ENCODE measurements around the gene EIF3A. TPM values are rescaled to one million over a fixed set of nuclear protein-coding genes. Genes with fewer than 3 reads are reported as not detected.
"Not testable (repeated sequence)": the region's sequence is repeated elsewhere in the genome, so short reads cannot be mapped to it uniquely, and the experiment has no call there.

The EIF3A gene
- polyA plus RNA-seq, 4 donors = 41.8 to 143 (median 52.8) TPM

GRCh38 chr10:119118231-119118630 is 37.6 kb upstream of the EIF3A start:
- Histone ChIP-seq H3K36me3 (ENCODE audit: control insufficient read depth in 3 of 3, insufficient read depth in 2 of 3, low read depth in 1 of 3, low read length in 3 of 3) (peaks cover 2 to 62% (median 6%) of the 10 kb centered on the region in 3 donors), H3K27ac (ENCODE audit: low read depth in 1 of 3, low read length in 2 of 3) (no peak overlapping the region), H3K27me3 (ENCODE audit: control insufficient read depth in 3 of 3, insufficient read depth in 3 of 3, low read length in 3 of 3) (no peaks in the 10 kb centered on the region), H3K9me3 (ENCODE audit: control insufficient read depth in 2 of 2, insufficient read depth in 1 of 2, low read depth in 1 of 2, low read length in 1 of 2) (no peaks in the 10 kb centered on the region), H3K4me3 (ENCODE audit: low read depth in 1 of 3, low read length in 3 of 3) (no peak overlapping the region), H3K4me1 (ENCODE audit: control insufficient read depth in 3 of 3, insufficient read depth in 2 of 3, low read depth in 1 of 3, low read length in 2 of 3) (peaks cover 0 to 19% (median 0%) of the 10 kb centered on the region in 3 donors)
- 92 to 95% (median 93%) methylated on average over 5 of the region's 5 CpGs for WGBS, 3 donors
- FAIRE-seq (no peak), DNase-seq (no peak)

DNA sequence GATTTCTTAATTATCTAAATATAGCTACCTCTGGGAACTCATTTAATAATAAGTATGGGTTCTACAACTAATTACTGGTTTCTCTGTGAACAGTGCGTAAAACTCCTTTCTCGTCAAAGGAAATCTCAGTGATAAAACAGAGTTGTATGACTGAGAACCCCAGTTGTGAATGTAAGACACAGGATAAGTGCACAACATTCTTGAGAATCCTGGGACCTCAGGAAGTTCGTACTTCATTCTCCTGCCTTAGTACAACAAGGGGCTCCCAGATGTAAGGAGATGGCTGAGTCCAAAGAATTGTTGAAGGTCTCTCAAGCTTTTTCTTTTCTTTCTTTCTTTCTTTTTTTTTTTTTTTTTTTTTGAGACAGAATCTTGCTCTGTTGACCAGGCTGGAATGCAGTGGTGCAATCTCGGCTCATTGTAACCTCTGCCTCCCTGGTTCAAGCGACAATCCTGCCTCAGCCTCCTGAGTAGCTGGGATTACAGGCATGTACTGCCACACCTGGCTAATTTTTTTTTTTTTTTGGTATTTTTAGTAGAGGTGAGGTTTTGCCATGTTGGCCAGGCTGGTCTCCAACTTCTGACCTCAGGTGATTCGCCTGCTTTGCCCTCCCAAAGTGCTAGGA is 35.8 kb upstream of the EIF3A start:
- WGBS, 3 donors = 95 to 99% (median 97%) methylated on average over 6 of the region's 6 CpGs
- no peak overlapping the region for H3K27ac ChIP-seq (ENCODE audit: low read depth in 1 of 3, low read length in 2 of 3)
- no peak for FAIRE-seq

DNA sequence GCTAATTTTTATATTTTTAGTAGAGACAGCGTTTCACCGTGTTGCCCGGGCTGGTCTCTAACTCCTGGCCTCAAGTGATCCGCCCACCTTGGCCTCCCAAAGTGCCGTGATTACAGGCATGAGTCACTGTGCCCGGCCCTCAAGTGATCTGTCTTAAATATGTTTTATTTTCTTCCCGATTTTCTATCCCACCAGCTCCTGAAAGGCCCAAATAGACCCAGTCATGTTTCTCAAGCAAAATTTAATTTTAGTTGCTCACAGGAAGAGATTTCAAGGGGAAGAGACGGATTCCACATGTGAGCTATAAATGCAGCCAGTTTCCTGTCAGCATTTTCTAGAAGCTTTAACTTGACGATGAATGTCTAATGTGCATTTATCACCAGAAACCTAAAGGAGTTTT is 35.3 kb upstream of the EIF3A start:
- H3K27ac ChIP-seq (ENCODE audit: low read depth in 1 of 3, low read length in 2 of 3) = no peak overlapping the region
- DNase-seq (no peak), FAIRE-seq (no peak)
- 83 to 93% (median 91%) methylated on average over 9 of the region's 9 CpGs for WGBS, 3 donors
- no peak overlapping the region for H3K4me3 ChIP-seq (ENCODE audit: low read depth in 1 of 3, low read length in 3 of 3)
- no peaks in the 10 kb centered on the region for H3K27me3 ChIP-seq (ENCODE audit: control insufficient read depth in 3 of 3, insufficient read depth in 3 of 3, low read length in 3 of 3)
- H3K36me3 ChIP-seq (ENCODE audit: control insufficient read depth in 3 of 3, insufficient read depth in 2 of 3, low read depth in 1 of 3, low read length in 3 of 3) = peaks cover 2 to 55% (median 2%) of the 10 kb centered on the region in 3 donors
- H3K4me1 ChIP-seq (ENCODE audit: control insufficient read depth in 3 of 3, insufficient read depth in 2 of 3, low read depth in 1 of 3, low read length in 2 of 3) = peaks cover 0 to 27% (median 0%) of the 10 kb centered on the region in 3 donors
- H3K9me3 ChIP-seq (ENCODE audit: control insufficient read depth in 2 of 2, insufficient read depth in 1 of 2, low read depth in 1 of 2, low read length in 1 of 2) = no peaks in the 10 kb centered on the region

More for the DNA sequence above, 35.8 kb upstream of the EIF3A start:
- H3K4me3 ChIP-seq (ENCODE audit: low read depth in 1 of 3, low read length in 3 of 3) = no peak overlapping the region
- peaks cover 2 to 57% (median 2%) of the 10 kb centered on the region in 3 donors for H3K36me3 ChIP-seq (ENCODE audit: control insufficient read depth in 3 of 3, insufficient read depth in 2 of 3, low read depth in 1 of 3, low read length in 3 of 3)
- peaks cover 0 to 27% (median 0%) of the 10 kb centered on the region in 3 donors for H3K4me1 ChIP-seq (ENCODE audit: control insufficient read depth in 3 of 3, insufficient read depth in 2 of 3, low read depth in 1 of 3, low read length in 2 of 3)
- no peaks in the 10 kb centered on the region for H3K27me3 ChIP-seq (ENCODE audit: control insufficient read depth in 3 of 3, insufficient read depth in 3 of 3, low read length in 3 of 3)
- no peak for DNase-seq
- H3K9me3 ChIP-seq (ENCODE audit: control insufficient read depth in 2 of 2, insufficient read depth in 1 of 2, low read depth in 1 of 2, low read length in 1 of 2) = no peaks in the 10 kb centered on the region

DNA sequence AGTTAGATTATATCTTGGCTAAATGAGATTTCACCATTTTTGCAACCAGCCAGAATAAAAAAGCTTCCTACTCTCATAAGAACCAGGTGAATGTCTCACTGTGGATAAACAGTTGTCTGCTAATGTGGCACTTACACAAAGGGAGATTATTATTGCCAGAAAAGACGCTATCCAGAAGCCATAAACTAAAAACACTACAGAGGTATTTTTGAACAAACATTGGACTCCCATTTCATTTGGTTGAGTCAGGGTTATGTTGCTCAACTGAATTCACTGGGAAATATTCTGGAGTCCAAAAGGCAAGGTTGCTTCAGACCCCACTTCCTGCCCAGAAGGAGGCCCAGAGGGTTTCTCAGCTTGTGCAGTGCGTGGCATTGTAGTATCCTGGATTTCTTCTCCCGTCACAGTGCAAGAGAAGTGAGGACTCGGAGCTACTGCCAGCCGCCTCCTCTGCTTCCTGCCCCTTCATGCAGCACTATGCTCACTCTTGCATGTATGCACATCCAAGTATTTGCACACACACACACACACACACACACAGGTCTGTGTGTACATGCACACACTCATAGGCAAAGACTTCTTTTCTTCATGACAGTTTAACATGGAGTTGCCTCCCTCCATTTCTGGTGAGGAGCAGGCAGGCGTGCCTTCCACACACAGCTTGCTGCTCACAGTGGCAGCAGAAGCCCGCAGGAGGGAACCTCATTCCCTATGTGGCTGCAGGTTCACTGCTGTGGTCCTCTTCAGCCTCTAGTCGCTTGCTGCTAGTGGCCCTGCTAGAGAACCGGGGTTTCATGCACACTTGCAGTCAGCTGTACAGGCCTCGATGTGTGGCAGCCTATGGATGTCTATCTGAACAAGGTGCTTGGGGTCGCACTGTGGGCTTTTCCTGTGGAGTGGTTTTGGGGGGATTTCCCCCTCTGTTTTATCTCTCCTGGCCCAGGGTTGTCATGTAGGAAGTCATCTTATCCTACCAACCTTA is 33.4 kb upstream of the EIF3A start:
- Histone ChIP-seq H3K9me3 (ENCODE audit: control insufficient read depth in 2 of 2, insufficient read depth in 1 of 2, low read depth in 1 of 2, low read length in 1 of 2) (no peaks in the 10 kb centered on the region), H3K36me3 (ENCODE audit: control insufficient read depth in 3 of 3, insufficient read depth in 2 of 3, low read depth in 1 of 3, low read length in 3 of 3) (peaks cover 4 to 60% (median 6%) of the 10 kb centered on the region in 3 donors), H3K4me3 (ENCODE audit: low read depth in 1 of 3, low read length in 3 of 3) (no peak overlapping the region), H3K27me3 (ENCODE audit: control insufficient read depth in 3 of 3, insufficient read depth in 3 of 3, low read length in 3 of 3) (no peaks in the 10 kb centered on the region), H3K4me1 (ENCODE audit: control insufficient read depth in 3 of 3, insufficient read depth in 2 of 3, low read depth in 1 of 3, low read length in 2 of 3) (peaks cover 0 to 21% (median 0%) of the 10 kb centered on the region in 3 donors), H3K27ac (ENCODE audit: low read depth in 1 of 3, low read length in 2 of 3) (peak overlapping the region in 1 of 3 donors; percentile 73)
- WGBS, 3 donors = 76 to 87% (median 86%) methylated on average over 11 of the region's 11 CpGs
- no peak for FAIRE-seq
- DNase-seq = peak in 1 of 2 donors; percentile 90

- Histone ChIP-seq H3K9me3 (ENCODE audit: control insufficient read depth in 2 of 2, insufficient read depth in 1 of 2, low read depth in 1 of 2, low read length in 1 of 2) (no peaks in the 10 kb centered on the region), H3K27me3 (ENCODE audit: control insufficient read depth in 3 of 3, insufficient read depth in 3 of 3, low read length in 3 of 3) (no peaks in the 10 kb centered on the region), H3K27ac (ENCODE audit: low read depth in 1 of 3, low read length in 2 of 3) (peak overlapping the region in 1 of 3 donors; percentile 50), H3K36me3 (ENCODE audit: control insufficient read depth in 3 of 3, insufficient read depth in 2 of 3, low read depth in 1 of 3, low read length in 3 of 3) (peaks cover 4 to 55% (median 4%) of the 10 kb centered on the region in 3 donors), H3K4me3 (ENCODE audit: low read depth in 1 of 3, low read length in 3 of 3) (no peak overlapping the region), H3K4me1 (ENCODE audit: control insufficient read depth in 3 of 3, insufficient read depth in 2 of 3, low read depth in 1 of 3, low read length in 2 of 3) (peaks cover 0 to 21% (median 0%) of the 10 kb centered on the region in 3 donors)
- DNase-seq (peak in 1 of 2 donors; percentile 42), FAIRE-seq (no peak)
- WGBS, 3 donors = 91 to 96% (median 94%) methylated on average over 4 of the region's 4 CpGs
These were observed 31.4 kb upstream of the EIF3A start for GRCh38 chr10:119112056-119112455.

DNA sequence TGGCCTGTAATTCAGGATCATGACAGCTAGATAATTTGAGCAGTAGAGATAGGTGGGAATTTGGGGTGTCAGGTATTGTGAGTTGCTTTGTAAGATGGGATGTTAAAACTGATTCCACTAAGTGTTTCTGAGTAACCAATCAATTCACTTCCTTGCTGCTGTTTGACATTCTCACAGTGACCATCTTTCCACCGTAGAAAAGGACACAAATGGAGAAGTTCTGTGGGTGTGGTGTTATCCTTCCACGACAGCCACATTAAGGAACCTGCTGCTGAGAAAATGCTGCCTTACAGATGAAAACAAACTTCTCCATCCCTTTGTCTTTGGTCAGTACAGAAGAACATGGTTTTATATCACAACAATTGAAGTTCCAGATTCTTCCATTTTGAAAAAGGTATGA is 27.2 kb upstream of the EIF3A start:
- not testable (repeated sequence) for FAIRE-seq; H3K4me3 ChIP-seq (ENCODE audit: low read depth in 1 of 3, low read length in 3 of 3)
- WGBS, 3 donors = 79 to 93% (median 83%) methylated on average over 2 of the region's 2 CpGs

DNA sequence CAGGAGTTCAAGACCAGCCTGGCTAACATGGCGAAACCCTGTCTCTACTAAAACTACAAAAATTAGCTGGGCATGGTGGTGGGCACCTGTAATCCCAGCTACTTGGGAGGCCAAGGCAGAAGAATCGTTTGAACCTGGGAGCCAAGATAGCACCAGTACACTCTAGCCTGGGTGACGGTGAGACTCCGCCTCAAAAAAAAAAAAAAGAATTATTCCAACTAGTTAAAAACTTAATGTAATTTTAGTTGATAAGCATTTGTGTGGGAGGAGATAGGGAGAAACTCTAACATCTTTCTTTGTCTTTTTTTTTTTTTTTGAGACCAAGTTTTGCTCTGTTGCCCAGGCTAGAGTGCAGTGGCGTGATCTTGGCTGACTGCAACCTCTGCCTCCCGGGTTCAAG is 26.5 kb upstream of the EIF3A start:
- H3K4me3 ChIP-seq (ENCODE audit: low read depth in 1 of 3, low read length in 3 of 3); H3K4me1 ChIP-seq (ENCODE audit: control insufficient read depth in 3 of 3, insufficient read depth in 2 of 3, low read depth in 1 of 3, low read length in 2 of 3); H3K27me3 ChIP-seq (ENCODE audit: control insufficient read depth in 3 of 3, insufficient read depth in 3 of 3, low read length in 3 of 3); H3K9me3 ChIP-seq (ENCODE audit: control insufficient read depth in 2 of 2, insufficient read depth in 1 of 2, low read depth in 1 of 2, low read length in 1 of 2); H3K27ac ChIP-seq (ENCODE audit: low read depth in 1 of 3, low read length in 2 of 3); FAIRE-seq; DNase-seq: not testable (repeated sequence)
- peaks cover 4 to 37% (median 4%) of the 10 kb centered on the region in 3 donors for H3K36me3 ChIP-seq (ENCODE audit: control insufficient read depth in 3 of 3, insufficient read depth in 2 of 3, low read depth in 1 of 3, low read length in 3 of 3)
- WGBS, 3 donors = 90 to 93% (median 90%) methylated on average over 6 of the region's 6 CpGs

More for the DNA sequence above, 27.2 kb upstream of the EIF3A start:
- not testable (repeated sequence) for H3K9me3 ChIP-seq (ENCODE audit: control insufficient read depth in 2 of 2, insufficient read depth in 1 of 2, low read depth in 1 of 2, low read length in 1 of 2); H3K27ac ChIP-seq (ENCODE audit: low read depth in 1 of 3, low read length in 2 of 3); DNase-seq; H3K27me3 ChIP-seq (ENCODE audit: control insufficient read depth in 3 of 3, insufficient read depth in 3 of 3, low read length in 3 of 3)
- peaks cover 2 to 12% (median 3%) of the 10 kb centered on the region in 3 donors for H3K4me1 ChIP-seq (ENCODE audit: control insufficient read depth in 3 of 3, insufficient read depth in 2 of 3, low read depth in 1 of 3, low read length in 2 of 3)
- peaks cover 4 to 42% (median 4%) of the 10 kb centered on the region in 3 donors for H3K36me3 ChIP-seq (ENCODE audit: control insufficient read depth in 3 of 3, insufficient read depth in 2 of 3, low read depth in 1 of 3, low read length in 3 of 3)

- not testable (repeated sequence) for H3K27me3 ChIP-seq (ENCODE audit: control insufficient read depth in 3 of 3, insufficient read depth in 3 of 3, low read length in 3 of 3); H3K4me3 ChIP-seq (ENCODE audit: low read depth in 1 of 3, low read length in 3 of 3); H3K4me1 ChIP-seq (ENCODE audit: control insufficient read depth in 3 of 3, insufficient read depth in 2 of 3, low read depth in 1 of 3, low read length in 2 of 3); DNase-seq; H3K9me3 ChIP-seq (ENCODE audit: control insufficient read depth in 2 of 2, insufficient read depth in 1 of 2, low read depth in 1 of 2, low read length in 1 of 2); FAIRE-seq; H3K27ac ChIP-seq (ENCODE audit: low read depth in 1 of 3, low read length in 2 of 3)
- WGBS, 3 donors = 96 to 99% (median 98%) methylated on average over 7 of the region's 7 CpGs
- H3K36me3 ChIP-seq (ENCODE audit: control insufficient read depth in 3 of 3, insufficient read depth in 2 of 3, low read depth in 1 of 3, low read length in 3 of 3) = peaks cover 4 to 33% (median 4%) of the 10 kb centered on the region in 3 donors
These were observed 25.3 kb upstream of the EIF3A start for GRCh38 chr10:119105899-119106298.
